IPS-20b (cell line): Measurements from ENCODE around the gene PIK3CA.

ENCODE experiments used
- H3K27ac ChIP-seq: one replicate; pipeline ENCODE4 v1.5.1; 2013; ENCODE audit warnings: low read length
- H3K27me3 ChIP-seq: 2 replicates; pipeline ENCODE4 v1.6.1; 2013; ENCODE audit warnings: mild to moderate bottlenecking, low read length, inconsistent platforms; ENCODE audit not compliant: insufficient read depth
- H3K36me3 ChIP-seq: 2 replicates; pipeline ENCODE4 v1.6.1; 2013; ENCODE audit warnings: low read depth, mild to moderate bottlenecking, inconsistent platforms, low read length, moderate library complexity; ENCODE audit not compliant: insufficient read depth
- H3K4me1 ChIP-seq: 2 replicates; pipeline ENCODE4 v1.6.1; 2013; ENCODE audit warnings: mild to moderate bottlenecking, control low read depth, inconsistent platforms, low read length, moderate library complexity; ENCODE audit not compliant: insufficient read depth
- H3K4me3 ChIP-seq: 2 replicates; pipeline ENCODE4 v1.5.1; 2013; ENCODE audit warnings: mild to moderate bottlenecking, low read length, inconsistent platforms
- H3K9ac ChIP-seq: 2 replicates; pipeline ENCODE4 v1.6.1; 2013; ENCODE audit warnings: low read depth, mild to moderate bottlenecking, inconsistent platforms, low read length, moderate library complexity
- H3K9me3 ChIP-seq: 2 replicates; pipeline ENCODE4 v1.6.1; 2013; ENCODE audit warnings: mild to moderate bottlenecking, low read depth, low read length, inconsistent platforms; ENCODE audit not compliant: insufficient read depth

Gene PIK3CA

GRCh38 chr3:179136195-179136594, 12.0 kb upstream of the PIK3CA start:
- no peaks in the 10 kb centered on the region for H3K36me3 ChIP-seq
- H3K9ac ChIP-seq, result no peak overlapping the region
- no peak overlapping the region for H3K27ac ChIP-seq
- H3K9me3 ChIP-seq, result 0 out of 2 replicates have a peak, but pooled peaks cover 3% of the 10 kb centered on the region
- H3K4me1 ChIP-seq, result no peaks in the 10 kb centered on the region
- H3K4me3 ChIP-seq, result no peak overlapping the region
- no peaks in the 10 kb centered on the region for H3K27me3 ChIP-seq

- Histone ChIP-seq H3K9me3 (no peaks in the 10 kb centered on the region), H3K27ac (no peak overlapping the region), H3K27me3 (no peaks in the 10 kb centered on the region), H3K4me1 (no peaks in the 10 kb centered on the region), H3K36me3 (no peaks in the 10 kb centered on the region), H3K4me3 (no peak overlapping the region), H3K9ac (no peak overlapping the region)
Measured at GRCh38 chr3:179141890-179142289, 6.3 kb upstream of the PIK3CA start.

GRCh38 chr3:179146911-179147513, 1.1 kb upstream of the PIK3CA start:
- H3K36me3 ChIP-seq, result no peaks in the 10 kb centered on the region
- peaks cover 5% of the 10 kb centered on the region; the same call in 1 of the 2 replicates for H3K4me1 ChIP-seq
- H3K27ac ChIP-seq, result no peak overlapping the region
- no peaks in the 10 kb centered on the region for H3K9me3 ChIP-seq
- H3K9ac ChIP-seq, result peak overlapping the region; percentile 33; the same call in 1 of the 2 replicates
- H3K4me3 ChIP-seq, result peak overlapping the region; percentile 81
- no peaks in the 10 kb centered on the region for H3K27me3 ChIP-seq

- Histone ChIP-seq H3K27me3 (no peaks in the 10 kb centered on the region), H3K36me3 (no peaks in the 10 kb centered on the region), H3K4me3 (peak overlapping the region; percentile 81), H3K9ac (peak overlapping the region; percentile 33; the same call in 1 of the 2 replicates), H3K9me3 (no peaks in the 10 kb centered on the region), H3K4me1 (peaks cover 5% of the 10 kb centered on the region; the same call in 1 of the 2 replicates), H3K27ac (no peak overlapping the region)
Measured at GRCh38 chr3:179147514-179147872, 664 bp upstream of the PIK3CA start.

GRCh38 chr3:179148616-179149405, 654 bp downstream of the PIK3CA start:
- no peak overlapping the region for H3K27ac ChIP-seq
- H3K4me1 ChIP-seq, result peaks cover 5% of the 10 kb centered on the region; the same call in 1 of the 2 replicates
- H3K4me3 ChIP-seq, result peak overlapping the region; percentile 81

GRCh38 chr3:179149406-179149867, 1.3 kb downstream of the PIK3CA start:
- Histone ChIP-seq H3K4me3 (peak overlapping the region; percentile 81), H3K4me1 (peaks cover 5% of the 10 kb centered on the region; the same call in 1 of the 2 replicates), H3K9me3 (peaks cover 4% of the 10 kb centered on the region; the same call in 1 of the 2 replicates), H3K27ac (no peak overlapping the region), H3K27me3 (no peaks in the 10 kb centered on the region), H3K36me3 (no peaks in the 10 kb centered on the region), H3K9ac (peak overlapping the region; percentile 75; the same call in 1 of the 2 replicates)

More at GRCh38 chr3:179148616-179149405, 654 bp downstream of the PIK3CA start:
- H3K9me3 ChIP-seq, result no peaks in the 10 kb centered on the region
- H3K9ac ChIP-seq, result peak overlapping the region; percentile 75; the same call in 1 of the 2 replicates
- no peaks in the 10 kb centered on the region for H3K36me3 ChIP-seq
- H3K27me3 ChIP-seq, result no peaks in the 10 kb centered on the region

- Histone ChIP-seq H3K27ac (no peak overlapping the region), H3K9ac (peak overlapping the region; percentile 75; the same call in 1 of the 2 replicates), H3K36me3 (no peaks in the 10 kb centered on the region), H3K27me3 (no peaks in the 10 kb centered on the region), H3K4me1 (peaks cover 5% of the 10 kb centered on the region; the same call in 1 of the 2 replicates), H3K4me3 (peak overlapping the region; percentile 81), H3K9me3 (peaks cover 4% of the 10 kb centered on the region; the same call in 1 of the 2 replicates)
Measured at GRCh38 chr3:179149951-179150350, 1.8 kb downstream of the PIK3CA start.

GRCh38 chr3:179150610-179151009, 2.5 kb downstream of the PIK3CA start:
- H3K9me3 ChIP-seq, result peaks cover 4% of the 10 kb centered on the region; the same call in 1 of the 2 replicates
- 0 out of 2 replicates have a peak overlapping the region, but pooled peaks have one; percentile 8 for H3K4me3 ChIP-seq
- no peak overlapping the region for H3K9ac ChIP-seq

GRCh38 chr3:179151474-179151873, 3.3 kb downstream of the PIK3CA start:
- peaks cover 4% of the 10 kb centered on the region; the same call in 1 of the 2 replicates for H3K9me3 ChIP-seq
- H3K4me1 ChIP-seq, result peaks cover 5% of the 10 kb centered on the region; the same call in 1 of the 2 replicates
- H3K27ac ChIP-seq, result no peak overlapping the region
- H3K9ac ChIP-seq, result no peak overlapping the region
- no peaks in the 10 kb centered on the region for H3K36me3 ChIP-seq
- no peak overlapping the region for H3K4me3 ChIP-seq
- H3K27me3 ChIP-seq, result no peaks in the 10 kb centered on the region

More at GRCh38 chr3:179150610-179151009, 2.5 kb downstream of the PIK3CA start:
- H3K36me3 ChIP-seq, result no peaks in the 10 kb centered on the region
- no peak overlapping the region for H3K27ac ChIP-seq
- H3K4me1 ChIP-seq, result peaks cover 5% of the 10 kb centered on the region; the same call in 1 of the 2 replicates
- no peaks in the 10 kb centered on the region for H3K27me3 ChIP-seq

GRCh38 chr3:179156170-179156569, 8.0 kb downstream of the PIK3CA start:
- H3K27ac ChIP-seq, result no peak overlapping the region
- no peaks in the 10 kb centered on the region for H3K4me1 ChIP-seq
- H3K4me3 ChIP-seq, result no peak overlapping the region
- no peak overlapping the region for H3K9ac ChIP-seq
- no peaks in the 10 kb centered on the region for H3K36me3 ChIP-seq
- H3K27me3 ChIP-seq, result no peaks in the 10 kb centered on the region
- H3K9me3 ChIP-seq, result peaks cover 4% of the 10 kb centered on the region; the same call in 1 of the 2 replicates

GRCh38 chr3:179156775-179157174, 8.6 kb downstream of the PIK3CA start:
- Histone ChIP-seq H3K9me3 (peaks cover 4% of the 10 kb centered on the region; the same call in 1 of the 2 replicates), H3K27me3 (no peaks in the 10 kb centered on the region), H3K9ac (no peak overlapping the region), H3K4me3 (no peak overlapping the region), H3K27ac (no peak overlapping the region), H3K4me1 (no peaks in the 10 kb centered on the region), H3K36me3 (no peaks in the 10 kb centered on the region)
